GM18498 (cell line): ENCODE results near the gene MDN1.

Experiments used
- ATAC-seq: cut with Tn5 transposase; IDR thresholded peaks from one replicate; pipeline ENCODE4 v1.9.1; 2021; ENCODE audit warnings: mild to moderate bottlenecking, moderate library complexity; ENCODE audit not compliant: unreplicated experiment

The MDN1 gene

DNA sequence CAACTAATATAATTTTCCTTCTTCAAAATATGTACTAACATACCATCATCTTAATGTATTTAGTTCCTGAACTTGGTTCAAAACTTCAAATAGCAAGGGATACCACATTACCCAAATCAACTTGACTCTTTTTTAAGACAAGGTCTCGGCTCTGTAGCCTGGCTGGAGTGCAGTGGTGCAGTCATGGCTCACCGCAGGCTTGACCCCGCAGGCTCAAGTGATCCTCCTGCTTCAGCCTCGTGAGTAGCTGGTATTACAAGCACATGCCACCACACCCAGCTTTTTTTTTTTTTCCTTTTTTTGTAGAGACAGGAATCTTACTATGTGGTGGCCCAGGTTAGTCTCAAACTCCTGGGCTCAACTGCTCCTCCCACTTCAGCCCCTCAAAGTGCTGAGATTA lies 125.2 kb downstream of the MDN1 start:
- ATAC-seq, result no peak

DNA sequence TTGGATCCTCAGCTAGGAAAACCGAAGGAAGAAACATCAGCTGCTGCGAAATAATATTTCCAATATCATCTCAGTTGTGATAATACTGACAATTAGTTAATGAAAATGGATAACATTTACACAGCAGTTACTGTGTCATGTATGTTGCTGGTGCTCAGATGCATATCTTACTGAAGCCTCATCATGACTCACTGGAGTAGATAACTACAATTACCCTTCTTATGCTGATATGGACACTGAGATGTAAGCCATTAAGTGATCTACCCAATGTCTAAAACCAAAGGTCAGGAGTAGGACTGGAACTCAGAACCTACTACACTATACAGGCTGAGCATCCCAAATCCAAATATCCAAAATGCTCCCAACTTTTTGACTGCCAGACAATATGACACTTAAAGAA lies 126.4 kb downstream of the MDN1 start:
- ATAC-seq, result no peak

GRCh38 chr6:89692256-89692655 lies 127.3 kb downstream of the MDN1 start:
- no peak for ATAC-seq

DNA sequence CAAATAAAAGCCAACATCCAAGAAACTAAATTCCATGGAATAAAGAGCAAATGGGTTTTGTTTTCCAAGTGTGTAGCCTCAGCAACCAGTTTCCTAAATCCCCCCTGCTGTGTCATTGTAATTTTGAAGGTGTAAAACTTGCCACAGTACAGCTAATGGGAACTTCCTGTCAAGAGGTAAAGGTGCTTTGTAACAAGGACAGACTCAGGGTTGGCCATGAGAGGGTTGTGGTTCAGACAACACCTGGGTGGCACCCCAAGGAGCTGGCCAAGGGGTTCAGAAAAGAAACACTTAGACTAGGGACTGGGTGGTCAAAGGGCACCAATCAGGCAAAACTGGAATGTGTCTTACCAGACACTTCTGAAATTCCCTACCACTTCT lies 128.7 kb downstream of the MDN1 start:
- ATAC-seq, result no peak

- no peak for ATAC-seq
These were observed 129.9 kb downstream of the MDN1 start for GRCh38 chr6:89689732-89690131.

DNA sequence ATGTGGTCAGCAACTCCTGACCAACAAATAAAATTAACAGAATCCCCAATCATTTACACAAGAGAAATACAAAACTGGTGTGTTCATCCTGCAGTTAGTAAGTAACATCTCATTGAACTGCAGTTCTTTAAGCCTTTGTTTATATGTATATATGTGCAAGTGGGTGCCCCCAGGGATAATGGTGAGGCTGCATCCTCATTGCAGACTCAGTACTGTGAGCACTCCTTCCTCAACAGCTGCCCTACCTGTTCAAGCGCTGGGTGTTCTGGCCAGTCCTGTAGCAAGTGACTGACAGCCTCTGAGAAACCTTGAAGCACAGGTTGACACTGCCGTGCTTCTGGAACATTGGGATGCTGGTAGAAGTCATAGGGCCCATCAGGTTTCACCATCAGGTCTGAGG lies 131.3 kb downstream of the MDN1 start:
- no peak for ATAC-seq

DNA sequence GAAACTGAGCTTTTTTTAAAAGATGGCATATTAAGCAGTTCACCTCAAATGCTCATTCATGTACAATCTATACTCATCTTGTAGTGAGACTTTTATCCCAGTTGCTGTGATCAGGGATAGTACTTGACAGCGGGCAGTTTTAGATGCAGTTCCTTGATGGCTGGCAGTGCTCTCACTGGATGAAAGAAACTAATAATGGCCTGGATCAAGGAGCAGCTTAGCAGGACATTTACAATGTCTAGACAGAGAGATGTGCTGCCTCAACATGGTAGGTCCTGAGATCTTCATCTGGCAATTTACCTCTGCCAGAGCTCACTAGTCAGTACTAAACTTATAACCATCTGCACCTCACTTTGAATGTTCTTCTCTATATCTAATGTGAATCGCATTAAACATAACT lies 134.3 kb downstream of the MDN1 start:
- no peak for ATAC-seq

GRCh38 chr6:89682991-89683390 lies 136.6 kb downstream of the MDN1 start:
- no peak for ATAC-seq

DNA sequence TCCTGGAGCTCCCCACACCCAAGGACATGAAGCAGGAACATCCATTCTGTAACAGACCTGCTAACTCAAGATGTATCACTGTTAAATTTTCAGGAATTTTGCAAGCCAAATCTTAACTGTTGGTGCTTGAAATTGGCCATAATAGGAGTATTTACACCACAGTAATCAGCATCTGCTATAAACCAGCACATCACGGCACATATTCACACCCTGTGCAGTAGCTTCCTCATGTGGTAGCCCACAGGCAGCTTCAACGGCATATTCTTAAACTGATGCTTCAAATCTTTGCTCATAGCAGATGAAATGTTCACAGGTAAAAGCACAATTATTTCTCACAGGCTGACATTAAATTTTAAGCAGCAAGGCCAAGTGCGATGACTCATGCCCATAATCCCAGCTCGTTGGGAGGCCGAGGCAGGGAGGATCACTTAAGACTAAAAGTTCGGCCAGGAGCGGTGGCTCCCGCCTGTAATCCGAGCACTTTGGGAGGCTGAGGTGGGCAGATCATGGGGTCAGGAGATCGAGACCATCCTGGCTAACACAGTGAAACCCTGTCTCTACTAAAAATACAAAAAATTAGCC lies 137.5 kb downstream of the MDN1 start:
- ATAC-seq, result no peak

DNA sequence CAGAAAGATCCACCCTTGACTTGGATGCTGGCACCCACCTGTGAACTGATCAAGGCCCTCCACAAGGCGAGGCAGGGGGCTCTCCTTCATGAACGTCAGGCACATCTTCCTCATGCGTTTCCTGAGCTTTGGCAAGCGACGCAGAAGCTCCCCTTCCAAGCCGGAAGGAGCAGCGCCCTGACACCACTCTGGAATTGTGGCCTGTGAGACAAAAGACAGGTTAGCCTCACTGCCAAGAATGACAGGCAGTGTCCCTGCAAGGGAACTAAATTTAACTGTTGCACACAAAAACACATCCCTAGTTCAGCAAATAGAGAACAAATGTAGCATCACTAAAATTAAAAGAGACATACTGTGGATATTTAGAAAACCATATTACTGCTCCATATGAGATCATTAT lies 139.0 kb downstream of the MDN1 start:
- no peak for ATAC-seq

DNA sequence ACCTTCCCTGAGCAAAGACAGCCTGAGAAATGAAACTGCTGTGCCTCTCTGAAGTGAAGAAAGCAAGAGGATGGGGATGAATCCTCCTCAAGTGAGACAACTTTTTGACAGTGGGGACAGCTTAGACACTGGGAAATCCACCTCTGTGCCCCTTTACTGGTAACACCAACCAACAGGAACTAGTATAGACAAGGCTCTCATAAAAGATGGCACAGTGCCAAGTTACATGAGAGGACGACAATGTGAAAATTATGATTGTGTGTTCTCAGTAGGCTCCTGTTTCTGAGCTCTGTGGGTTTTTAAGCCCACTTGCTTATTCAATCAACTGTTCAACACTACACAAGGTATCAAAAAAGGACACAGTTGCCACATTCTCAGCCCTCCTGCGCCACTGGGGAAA lies 139.4 kb downstream of the MDN1 start:
- ATAC-seq, result no peak

DNA sequence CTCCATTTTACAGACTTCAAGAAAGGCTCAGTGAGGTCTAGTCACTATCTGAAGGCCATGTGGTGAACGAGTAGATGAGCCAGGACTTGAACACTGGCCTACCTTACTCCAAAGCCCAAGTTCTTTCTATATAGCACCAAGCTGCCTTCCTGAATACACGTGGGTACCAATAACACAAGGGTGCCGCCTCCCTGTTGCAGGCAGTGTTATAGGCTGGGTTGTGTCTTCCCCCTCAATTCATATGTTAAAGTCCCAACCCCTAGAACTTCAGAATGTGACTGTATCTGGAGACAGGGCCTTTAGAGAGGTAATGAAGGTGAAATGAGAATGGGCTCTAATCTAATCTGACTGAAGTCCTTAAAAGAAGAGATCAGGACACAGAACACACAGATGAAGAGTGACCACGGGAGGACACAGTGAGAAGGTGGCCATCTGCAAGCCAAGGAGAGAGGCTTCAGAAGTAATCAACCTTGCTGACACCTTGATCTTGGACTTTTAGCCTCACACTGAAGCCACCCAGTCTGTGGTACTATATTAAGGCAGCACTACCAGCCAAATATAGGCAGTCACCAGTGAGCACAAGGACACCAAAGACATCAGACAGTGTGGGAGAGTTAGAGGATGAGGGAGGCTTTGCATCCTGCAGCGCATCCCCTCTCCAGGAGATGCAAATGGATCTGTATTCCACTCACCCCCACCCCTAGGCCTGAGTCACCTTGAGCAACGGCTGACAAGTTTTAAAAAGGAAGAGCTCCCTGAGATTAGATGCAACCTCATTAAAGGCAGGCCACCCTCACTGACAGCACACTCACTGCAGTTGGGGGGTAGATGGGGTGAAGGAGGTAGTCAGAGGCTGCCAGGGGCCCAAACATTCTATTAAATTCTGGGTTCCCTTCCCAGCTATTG lies 140.1 kb downstream of the MDN1 start:
- no peak for ATAC-seq

DNA sequence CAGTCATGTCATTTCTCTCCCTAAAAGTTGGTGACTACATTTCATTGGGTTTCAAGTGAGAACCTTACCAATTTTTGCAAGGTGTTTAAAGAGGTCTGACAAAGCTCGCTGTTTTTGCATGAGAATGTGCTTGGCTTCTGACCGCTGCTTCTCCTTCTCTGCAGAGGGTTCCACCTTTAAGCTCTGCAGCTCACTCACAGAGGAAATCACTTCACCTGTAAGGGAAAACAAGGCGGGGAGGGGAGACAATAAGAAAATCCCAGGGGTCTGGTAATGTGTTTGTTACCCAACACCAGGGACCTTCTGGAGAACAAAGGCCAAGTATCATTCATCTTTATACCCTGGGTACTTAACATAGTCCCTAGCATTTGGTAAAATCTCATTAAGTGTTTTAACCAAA lies 141.1 kb downstream of the MDN1 start:
- ATAC-seq, result no peak

DNA sequence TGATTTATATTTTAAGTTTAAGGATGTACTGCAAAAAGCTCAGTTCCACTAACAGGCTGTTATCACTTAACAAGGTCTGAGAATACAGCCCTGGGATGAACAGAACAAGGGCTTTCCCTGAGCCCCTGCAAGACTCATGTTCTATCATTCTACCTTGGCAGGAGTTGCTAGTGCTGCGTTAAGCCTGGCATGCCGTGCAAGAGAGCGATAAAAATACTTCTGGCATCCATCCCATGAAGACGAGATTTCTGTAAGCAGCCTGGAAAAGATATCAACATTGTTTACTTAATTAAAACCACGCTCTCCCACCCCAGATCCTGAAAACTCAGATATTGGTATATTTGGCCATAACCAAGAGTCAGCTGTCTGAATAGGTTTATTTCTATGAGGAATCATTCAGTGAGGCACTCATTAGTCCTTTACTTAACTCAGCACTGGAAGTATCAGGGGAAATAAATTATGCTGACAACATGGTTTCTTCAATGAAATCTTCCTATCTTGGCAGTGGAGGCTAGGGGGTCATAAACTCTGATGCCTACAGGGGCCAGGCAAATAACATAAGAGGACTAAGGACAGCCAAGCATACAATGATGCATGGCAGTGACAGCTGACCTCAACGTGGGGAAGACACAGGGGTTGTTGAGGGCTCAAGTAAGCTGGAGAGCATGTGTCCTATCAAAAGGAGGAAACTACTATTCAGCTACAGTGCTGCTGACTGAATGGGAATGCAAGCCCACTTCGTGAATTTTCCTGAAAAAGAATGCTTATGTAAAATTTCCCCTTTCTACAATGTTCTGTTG lies 143.4 kb downstream of the MDN1 start:
- ATAC-seq, result no peak

DNA sequence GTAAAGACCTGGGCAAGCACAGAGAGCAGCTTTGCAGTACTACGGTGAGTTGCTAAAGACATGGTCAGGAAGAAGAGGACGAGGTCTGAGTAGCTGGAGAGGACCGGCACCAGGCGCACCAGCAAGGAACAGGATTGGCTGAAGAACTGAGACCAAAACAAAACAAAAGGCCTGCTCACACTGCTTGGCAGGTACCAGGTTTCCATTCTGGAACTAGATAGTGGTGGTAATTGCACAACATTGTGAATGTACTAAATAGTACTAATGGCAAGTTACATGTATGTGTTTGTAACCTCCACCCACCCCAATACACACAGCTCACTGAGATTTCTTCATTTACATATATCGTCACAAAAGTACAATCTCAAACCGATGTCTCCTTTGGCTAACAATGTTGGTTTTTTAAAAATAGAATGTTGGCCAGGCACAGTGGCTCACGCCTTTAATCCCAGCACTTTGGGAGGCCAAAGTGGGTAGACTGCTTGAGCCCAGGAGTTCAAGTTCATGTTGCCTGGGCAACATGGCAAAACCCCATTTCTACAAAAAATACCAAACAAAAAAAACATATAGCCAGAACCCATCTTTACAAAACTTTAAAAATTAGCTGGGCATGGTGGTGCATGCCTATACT lies 148.5 kb downstream of the MDN1 start:
- no peak for ATAC-seq

DNA sequence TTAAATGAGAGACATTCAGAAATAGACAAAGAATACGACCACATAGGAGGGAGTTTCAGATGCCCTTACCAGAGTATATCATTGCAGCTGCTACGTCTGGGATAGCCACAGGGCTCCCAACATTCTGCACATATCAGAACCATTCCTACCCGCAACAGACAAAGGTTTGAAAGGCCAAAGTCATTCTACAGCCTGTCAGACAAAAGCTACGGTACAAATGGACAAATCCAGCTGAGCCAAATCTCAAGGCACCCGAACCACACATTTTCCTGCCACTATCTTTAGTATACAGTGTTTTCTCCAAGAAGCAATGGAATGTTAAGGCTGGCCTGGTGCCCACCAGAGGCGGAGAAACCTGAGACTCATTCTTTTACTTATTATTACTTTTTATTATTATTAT lies 150.6 kb downstream of the MDN1 start:
- no peak for ATAC-seq

DNA sequence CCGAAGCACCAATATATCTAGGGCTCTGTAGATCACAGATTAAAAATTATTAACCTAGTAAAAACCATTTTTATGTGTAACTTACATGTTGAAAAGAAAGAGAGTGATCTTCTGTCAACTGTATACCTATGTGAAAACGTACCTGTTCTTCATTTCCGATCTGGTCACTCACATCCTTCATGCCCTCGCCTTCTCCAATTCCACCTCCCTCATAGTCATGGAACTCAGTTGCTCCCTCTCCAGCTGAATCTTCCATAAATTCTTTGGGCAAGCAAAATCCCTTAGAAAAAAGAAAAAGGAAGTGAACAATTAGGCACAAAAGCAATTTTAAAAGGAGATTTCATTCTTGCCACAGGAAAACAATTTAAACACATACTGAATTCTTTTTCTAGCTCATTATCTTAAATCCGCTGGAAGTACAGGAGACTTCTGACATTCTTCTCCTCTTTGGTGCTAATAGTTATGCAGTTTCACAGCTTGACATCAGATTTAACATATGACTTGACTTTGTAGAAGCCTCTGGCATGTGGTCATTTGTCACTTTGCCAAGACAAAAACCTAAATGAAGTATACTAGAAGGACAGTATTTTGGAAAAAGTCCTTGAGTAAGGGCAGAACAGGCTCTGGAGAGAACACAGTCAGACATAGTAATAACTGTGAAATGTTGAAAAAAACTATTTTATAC lies 151.6 kb downstream of the MDN1 start:
- ATAC-seq, result no peak

DNA sequence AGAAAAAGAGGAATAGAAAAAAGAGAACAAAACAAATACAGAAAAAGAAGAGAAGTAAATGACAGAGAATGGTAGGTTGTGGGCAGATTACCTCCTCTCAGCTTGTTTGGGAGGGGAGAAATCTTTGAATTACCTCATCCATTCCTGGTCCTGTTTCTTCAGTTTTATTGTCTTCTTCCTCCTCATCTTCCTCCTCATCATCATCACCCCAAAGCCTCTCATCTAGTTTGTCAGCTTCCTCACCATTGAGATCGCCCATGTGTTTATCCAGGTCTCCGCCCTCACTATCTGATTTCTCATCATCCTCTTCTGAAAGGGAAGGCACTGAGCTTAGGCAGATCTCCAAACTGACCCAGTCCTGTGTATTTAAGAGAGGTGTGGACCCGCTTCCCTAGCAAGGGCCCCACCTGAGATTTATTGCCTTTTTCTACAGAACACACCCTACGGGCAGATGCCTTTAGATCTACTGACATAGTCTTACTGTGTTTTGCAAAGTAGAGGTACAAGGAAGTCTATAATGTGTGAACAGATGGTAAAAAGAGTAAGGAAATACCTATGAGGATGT lies 156.9 kb downstream of the MDN1 start:
- ATAC-seq, result no peak

DNA sequence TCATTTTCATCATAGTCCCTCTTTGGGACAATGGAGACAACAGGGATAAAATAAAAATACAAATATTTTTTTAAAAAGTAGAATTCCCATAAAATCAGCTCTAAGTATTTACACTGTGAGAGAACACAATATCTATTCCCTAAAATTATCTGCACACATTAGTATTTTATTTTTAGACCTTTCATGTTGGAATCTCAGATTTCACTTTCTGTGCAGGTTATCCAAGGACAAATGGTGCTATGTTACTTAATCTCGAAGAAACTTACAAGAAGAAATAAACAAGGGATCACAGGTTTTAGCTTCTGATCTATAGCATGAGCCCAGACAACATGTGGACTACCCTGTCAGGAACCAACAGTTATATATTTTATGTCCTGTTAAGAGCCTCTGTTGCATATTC lies 158.0 kb downstream of the MDN1 start:
- ATAC-seq, result no peak

DNA sequence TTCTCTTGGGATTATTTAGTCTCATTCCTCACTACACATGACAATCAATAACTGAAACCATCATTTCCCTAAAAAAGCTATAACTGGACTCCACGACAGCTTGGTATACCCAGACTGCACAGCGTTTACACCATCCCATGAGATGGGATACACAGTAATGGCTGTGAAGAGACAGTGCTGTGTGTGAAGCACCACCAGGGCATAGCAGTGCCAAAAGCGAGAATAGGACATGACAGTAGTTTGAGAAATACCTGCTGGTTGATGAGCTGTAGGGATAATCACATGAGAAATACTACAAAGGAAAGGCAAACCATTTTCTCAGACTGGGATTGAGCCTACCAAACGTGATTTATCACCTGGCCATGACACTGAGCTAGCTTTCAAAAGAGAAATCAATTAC lies 158.6 kb downstream of the MDN1 start:
- no peak for ATAC-seq
